DND-41 (cell line): ENCODE results near the gene ZNF578.

Source experiments
- CTCF ChIP-seq: IDR thresholded peaks from 2 replicates; pipeline ENCODE4 v1.5.1; 2012; ENCODE audit warnings: borderline replicate concordance, low read length, moderate library complexity, mild to moderate bottlenecking; ENCODE audit not compliant: poor library complexity, severe bottlenecking; ENCODE audit errors: extremely low read depth
- EZH2 ChIP-seq: IDR thresholded peaks from 3 replicates; pipeline ENCODE4 v1.6.1; 2012; ENCODE audit warnings: borderline replicate concordance, low read depth, mild to moderate bottlenecking, moderate library complexity, low read length, inconsistent platforms; ENCODE audit not compliant: severe bottlenecking

GRCh38 chr19:52554216-52554971, 101.0 kb downstream of the ZNF578 start:
- TF ChIP-seq CTCF (no peak), EZH2 (no peak)
